CD8-positive, alpha-beta memory T cell (primary cell): ENCODE results near the gene RTN3. TPM values are rescaled to one million over a fixed set of nuclear protein-coding genes. Genes with fewer than 3 reads are reported as not detected.
A peak's percentile ranks its signal among the peaks of the same experiment; 100 is the strongest.

Experiments
- CTCF ChIA-PET: fragments of 350-600 bp; sonication (Branson Sonifier 250); formaldehyde crosslinking; loops from one replicate; lab custom pipeline; 2021; ENCODE audit warnings: antibody characterized with exemption; lab: Charles Lee
- POLR2A ChIA-PET: fragments of 350-600 bp; sonication (Branson Sonifier 250); formaldehyde crosslinking; loops from one replicate; lab custom pipeline; 2021; ENCODE audit warnings: antibody characterized with exemption; lab: Charles Lee
- DNase-seq, 5 donors: peaks; one replicate each; pipeline versions ENCODE4 v3.0.0 to v3.0.0-alpha.2; 2020 to 2022; ENCODE audit warnings: mixed read lengths in 1 of 5
- H3K27ac ChIP-seq: one replicate; pipeline ENCODE4 v1.7.0; 2013; ENCODE audit warnings: low read depth, mild to moderate bottlenecking, low read length, moderate library complexity
- H3K27me3 ChIP-seq: 2 replicates; pipeline ENCODE4 v1.7.0; 2013; ENCODE audit warnings: low read length, mild to moderate bottlenecking; ENCODE audit not compliant: insufficient read depth, poor library complexity, severe bottlenecking
- H3K36me3 ChIP-seq: 2 replicates; pipeline ENCODE4 v1.7.0; 2013; ENCODE audit warnings: mild to moderate bottlenecking, low read length, moderate library complexity; ENCODE audit not compliant: insufficient read depth
- H3K4me1 ChIP-seq: 2 replicates; pipeline ENCODE4 v1.7.0; 2013; ENCODE audit warnings: mild to moderate bottlenecking, low read length, moderate library complexity; ENCODE audit not compliant: insufficient read depth
- H3K4me3 ChIP-seq: 2 replicates; pipeline ENCODE4 v1.7.0; 2013; ENCODE audit warnings: mild to moderate bottlenecking, low read length
- H3K9me3 ChIP-seq: 2 replicates; pipeline ENCODE4 v1.7.0; 2013; ENCODE audit warnings: mild to moderate bottlenecking, low read length
- H3K27ac Mint-ChIP-seq, 8 donors: one replicate each; pipeline ENCODE4 v1.8.0; 2020 to 2021; ENCODE audit warnings: mixed read lengths in 8 of 8, mild to moderate bottlenecking in 6 of 8, inconsistent platforms in 3 of 8, moderate library complexity in 3 of 8
- H3K27me3 Mint-ChIP-seq, 2 donors: one replicate each; pipeline ENCODE4 v1.8.0; 2020 to 2021; ENCODE audit warnings: mixed read lengths in 2 of 2, mild to moderate bottlenecking in 1 of 2, moderate library complexity in 1 of 2
- H3K36me3 Mint-ChIP-seq, 3 donors: one replicate each; pipeline ENCODE4 v1.8.0; 2020 to 2021; ENCODE audit warnings: mixed read lengths in 3 of 3, inconsistent platforms in 1 of 3, mild to moderate bottlenecking in 1 of 3
- H3K4me1 Mint-ChIP-seq, 3 donors: one replicate each; pipeline ENCODE4 v1.8.0; 2020 to 2021; ENCODE audit warnings: mixed read lengths in 3 of 3, inconsistent platforms in 1 of 3, mild to moderate bottlenecking in 1 of 3
- H3K4me3 Mint-ChIP-seq, 7 donors: one replicate each; pipeline ENCODE4 v1.8.0; 2020 to 2021; ENCODE audit warnings: mixed read lengths in 7 of 7, mild to moderate bottlenecking in 6 of 7, moderate library complexity in 4 of 7, inconsistent platforms in 2 of 7
- H3K9me3 Mint-ChIP-seq, 5 donors: one replicate each; pipeline ENCODE4 v1.8.0; 2020 to 2022; ENCODE audit warnings: mixed read lengths in 5 of 5, mild to moderate bottlenecking in 3 of 5, moderate library complexity in 2 of 5, inconsistent platforms in 1 of 5
- polyA plus RNA-seq: library from polyadenylated mRNA; unstranded; fragments of 300-500 nt; fragmentation: Illumina TruSeq; gene quantifications from one replicate; pipeline ENCODE4 v1.2.3, GENCODE V29; 2021
- total RNA-seq, 2 experiments: library from RNA; stranded (reverse); gene quantifications; one replicate each; pipeline ENCODE4 v1.2.3, GENCODE V29; 2021

The RTN3 gene
- total and polyA plus RNA-seq, 3 experiments from 2014 or later: 46.5 to 48.5 (median 48.4) TPM

DNA sequence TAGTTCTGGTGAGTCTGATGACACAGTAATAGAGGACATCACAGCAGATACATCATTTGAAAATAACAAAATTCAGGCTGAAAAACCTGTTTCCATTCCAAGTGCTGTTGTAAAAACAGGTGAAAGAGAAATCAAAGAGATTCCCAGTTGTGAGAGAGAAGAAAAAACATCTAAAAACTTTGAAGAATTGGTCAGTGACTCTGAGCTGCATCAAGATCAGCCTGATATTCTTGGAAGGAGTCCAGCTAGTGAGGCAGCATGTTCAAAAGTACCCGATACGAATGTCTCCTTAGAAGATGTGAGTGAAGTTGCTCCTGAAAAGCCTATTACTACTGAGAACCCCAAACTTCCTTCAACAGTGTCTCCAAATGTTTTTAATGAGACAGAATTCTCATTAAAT is 38.7 kb downstream of the RTN3 start:
- Histone ChIP-seq H3K27ac (no peak overlapping the region), H3K27me3 (no peaks in the 10 kb centered on the region), H3K9me3 (no peaks in the 10 kb centered on the region), H3K4me3 (no peak overlapping the region), H3K36me3 (no peaks in the 10 kb centered on the region), H3K4me1 (no peaks in the 10 kb centered on the region)
- Mint-ChIP-seq H3K36me3 (peaks cover 0 to 7% (median 6%) of the 10 kb centered on the region in 3 donors), H3K27me3 (no peaks in the 10 kb centered on the region), H3K9me3 (no peaks in the 10 kb centered on the region), H3K27ac (no peak overlapping the region), H3K4me1 (peaks cover 4 to 12% (median 8%) of the 10 kb centered on the region in 3 donors), H3K4me3 (no peak overlapping the region)
- ChIA-PET CTCF (no interaction called here), POLR2A (no interaction called here)
- no peak for DNase-seq

DNA sequence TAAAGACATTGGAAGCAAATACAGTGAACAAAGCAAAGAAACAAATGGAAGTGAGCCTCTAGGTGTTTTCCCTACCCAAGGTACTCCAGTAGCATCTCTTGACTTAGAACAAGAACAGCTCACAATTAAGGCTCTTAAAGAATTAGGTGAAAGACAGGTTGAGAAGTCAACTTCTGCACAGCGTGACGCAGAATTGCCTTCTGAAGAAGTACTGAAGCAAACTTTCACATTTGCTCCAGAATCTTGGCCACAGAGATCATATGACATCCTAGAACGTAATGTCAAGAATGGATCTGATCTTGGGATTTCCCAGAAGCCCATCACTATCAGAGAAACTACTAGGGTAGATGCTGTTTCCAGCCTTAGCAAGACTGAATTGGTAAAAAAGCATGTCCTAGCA is 39.3 kb downstream of the RTN3 start:
- Histone ChIP-seq H3K36me3 (no peaks in the 10 kb centered on the region), H3K27me3 (no peaks in the 10 kb centered on the region), H3K9me3 (no peaks in the 10 kb centered on the region), H3K4me3 (no peak overlapping the region), H3K4me1 (no peaks in the 10 kb centered on the region), H3K27ac (no peak overlapping the region)
- peaks cover 4 to 12% (median 8%) of the 10 kb centered on the region in 3 donors for H3K4me1 Mint-ChIP-seq
- no peaks in the 10 kb centered on the region for H3K9me3 Mint-ChIP-seq
- peaks cover 0 to 6% (median 6%) of the 10 kb centered on the region in 3 donors for H3K36me3 Mint-ChIP-seq
- ChIA-PET POLR2A (no interaction called here), CTCF (no interaction called here)
- no peak overlapping the region for H3K27ac Mint-ChIP-seq
- no peak for DNase-seq
- no peaks in the 10 kb centered on the region for H3K27me3 Mint-ChIP-seq
- H3K4me3 Mint-ChIP-seq: no peak overlapping the region

DNA sequence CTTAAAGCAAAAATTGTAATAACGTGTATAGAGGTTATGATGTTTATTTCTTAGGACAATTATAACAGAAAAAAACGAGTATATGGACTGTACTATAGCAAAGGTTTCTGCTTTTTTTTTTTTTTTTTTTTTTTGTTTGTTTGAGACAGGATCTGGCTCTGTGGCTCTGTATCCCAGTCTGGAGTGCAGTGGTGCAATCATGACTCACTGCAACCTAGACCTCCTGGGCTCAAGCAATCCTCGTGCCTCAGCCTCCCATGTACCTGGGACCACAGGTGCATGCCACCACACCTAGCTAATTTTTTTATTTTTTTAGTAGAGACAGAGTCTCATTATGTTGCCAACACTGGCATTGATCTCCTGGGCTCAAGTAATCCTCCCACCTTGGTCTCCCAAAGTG is 48.0 kb downstream of the RTN3 start:
- Histone ChIP-seq H3K9me3 (no peaks in the 10 kb centered on the region), H3K27me3 (no peaks in the 10 kb centered on the region), H3K27ac (no peak overlapping the region), H3K4me1 (no peaks in the 10 kb centered on the region), H3K36me3 (no peaks in the 10 kb centered on the region), H3K4me3 (no peak overlapping the region)
- no peaks in the 10 kb centered on the region for H3K9me3 Mint-ChIP-seq
- POLR2A ChIA-PET: no interaction called here
- no peak for DNase-seq
- no peaks in the 10 kb centered on the region for H3K27me3 Mint-ChIP-seq
- H3K4me3 Mint-ChIP-seq: no peak overlapping the region
- CTCF ChIA-PET: interaction anchor here (1.3 to 1.9 kb wide), 2 partner anchors 9 kb away, joined by 4 to 7 read pairs; no protein-coding TSS in a partner anchor
- no peaks in the 10 kb centered on the region for H3K36me3 Mint-ChIP-seq
- H3K27ac Mint-ChIP-seq: no peak overlapping the region
- H3K4me1 Mint-ChIP-seq: peaks cover 0 to 7% (median 0%) of the 10 kb centered on the region in 3 donors

DNA sequence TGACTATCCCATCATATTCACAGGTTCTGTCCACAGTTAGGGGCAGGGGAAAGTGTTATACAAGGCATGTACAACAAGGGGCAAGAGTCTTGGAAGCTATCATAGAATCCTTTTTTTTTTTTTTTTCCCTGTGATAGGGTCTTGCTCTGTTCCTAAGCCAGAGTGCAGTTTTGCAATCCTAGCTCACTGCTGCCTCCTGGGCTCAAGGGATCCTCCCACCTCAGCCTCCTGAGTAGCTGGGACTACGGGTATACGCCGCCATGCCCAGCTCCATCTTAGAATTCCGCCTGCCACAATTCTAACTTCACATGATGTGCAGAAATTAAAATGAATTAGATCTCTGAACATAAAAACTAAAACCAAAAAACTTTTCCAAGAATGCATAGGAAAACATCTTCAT is 55.6 kb downstream of the RTN3 start:
- Histone ChIP-seq H3K4me1 (no peaks in the 10 kb centered on the region), H3K4me3 (no peak overlapping the region), H3K36me3 (no peaks in the 10 kb centered on the region), H3K9me3 (no peaks in the 10 kb centered on the region), H3K27ac (no peak overlapping the region), H3K27me3 (no peaks in the 10 kb centered on the region)
- no peak overlapping the region for H3K4me3 Mint-ChIP-seq
- peaks cover 2 to 4% (median 3%) of the 10 kb centered on the region in 3 donors for H3K4me1 Mint-ChIP-seq
- CTCF ChIA-PET: interaction anchor here (0.9 to 1.7 kb wide), 4 partner anchors 9 to 78 kb away, joined by 3 to 4 read pairs (median 3); no protein-coding TSS in a partner anchor
- DNase-seq: no peak
- no peaks in the 10 kb centered on the region for H3K9me3 Mint-ChIP-seq
- POLR2A ChIA-PET: no interaction called here
- H3K27me3 Mint-ChIP-seq: no peaks in the 10 kb centered on the region
- peak overlapping the region in 2 of 8 donors; percentile 23 to 57 for H3K27ac Mint-ChIP-seq
- no peaks in the 10 kb centered on the region for H3K36me3 Mint-ChIP-seq

DNA sequence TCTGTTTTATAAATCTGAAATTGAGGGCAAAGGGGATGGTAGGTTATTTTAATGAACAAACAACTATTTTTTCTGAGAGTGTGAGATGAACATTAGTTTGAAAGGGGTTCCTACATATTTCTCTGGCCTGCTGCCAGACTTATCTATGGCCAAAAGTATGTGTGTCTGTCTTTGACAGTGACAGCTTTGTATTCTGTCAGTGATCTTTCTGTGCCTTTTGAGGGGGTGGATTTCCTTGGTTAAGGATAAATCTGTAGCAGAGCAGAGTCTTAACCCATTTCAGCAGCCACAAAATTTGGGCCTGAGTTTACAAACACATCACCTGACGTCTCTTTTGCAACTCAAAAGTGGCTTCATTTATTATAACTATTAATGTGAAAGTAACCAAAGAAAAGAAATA is 56.4 kb downstream of the RTN3 start:
- no peak overlapping the region for H3K27ac ChIP-seq
- Mint-ChIP-seq H3K4me1 (peaks cover 2 to 4% (median 3%) of the 10 kb centered on the region in 3 donors), H3K9me3 (no peaks in the 10 kb centered on the region), H3K36me3 (no peaks in the 10 kb centered on the region), H3K27ac (peak overlapping the region in 5 of 8 donors; percentile 6 to 73 (median 48)), H3K27me3 (no peaks in the 10 kb centered on the region), H3K4me3 (no peak overlapping the region)
- H3K27me3 ChIP-seq: no peaks in the 10 kb centered on the region
- ChIA-PET POLR2A (interaction anchor here (0.6 to 1.3 kb wide), 2 partner anchors 13 to 56 kb away, joined by 3 to 5 read pairs; partner anchors contain the start of gene RTN3), CTCF (interaction anchor here (0.8 to 2.5 kb wide), 10 partner anchors 9 to 258 kb away, joined by 3 to 17 read pairs (median 4); no protein-coding TSS in a partner anchor)
- no peaks in the 10 kb centered on the region for H3K4me1 ChIP-seq
- DNase-seq: no peak
- no peaks in the 10 kb centered on the region for H3K36me3 ChIP-seq
- H3K4me3 ChIP-seq: no peak overlapping the region
- H3K9me3 ChIP-seq: no peaks in the 10 kb centered on the region

DNA sequence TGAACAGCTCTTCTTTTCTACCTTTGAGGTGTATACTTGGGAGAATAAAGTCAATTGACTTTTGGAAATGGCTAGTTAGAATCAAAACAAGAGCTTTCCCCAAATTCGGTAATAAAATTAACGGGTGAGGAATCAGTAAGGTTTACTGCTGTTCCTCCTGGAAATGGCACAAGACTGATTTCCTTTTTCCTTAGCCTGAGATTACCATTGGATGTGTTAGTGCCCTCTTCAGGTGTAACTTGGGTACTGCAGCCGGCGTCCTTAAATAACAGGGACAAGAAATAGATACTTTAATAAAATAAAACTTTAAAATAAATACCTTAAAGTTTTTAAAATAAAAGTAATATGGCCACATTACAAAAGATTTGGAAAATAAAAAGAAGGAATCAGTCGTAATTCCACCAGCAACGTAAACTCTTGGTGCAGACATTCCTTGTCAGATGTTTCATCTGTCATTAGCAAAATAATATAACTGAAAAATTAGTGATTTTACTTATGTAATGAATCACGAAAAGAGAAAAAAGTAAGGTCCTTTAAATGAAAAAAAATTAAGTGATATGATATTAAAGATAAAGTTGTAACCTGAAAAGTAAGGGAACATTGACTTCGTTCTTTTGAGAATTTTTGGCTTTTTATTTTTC is 57.5 kb downstream of the RTN3 start:
- H3K4me1 ChIP-seq: no peaks in the 10 kb centered on the region
- H3K27me3 Mint-ChIP-seq: no peaks in the 10 kb centered on the region
- H3K27ac Mint-ChIP-seq: peak overlapping the region in 2 of 8 donors; percentile 51 to 79
- ChIA-PET POLR2A (interaction anchor here (1.3 kb wide), 1 partner anchor 57 kb away, joined by 5 read pairs; the partner anchor contains the start of gene RTN3), CTCF (interaction anchor here (0.7 to 2.5 kb wide), 17 partner anchors 9 to 260 kb away, joined by 3 to 17 read pairs (median 4); partner anchors contain the start of gene ATL3)
- no peak overlapping the region for H3K4me3 ChIP-seq
- no peaks in the 10 kb centered on the region for H3K36me3 ChIP-seq
- H3K9me3 Mint-ChIP-seq: no peaks in the 10 kb centered on the region
- peak; percentile 28 to 75 (median 47) for DNase-seq
- H3K9me3 ChIP-seq: no peaks in the 10 kb centered on the region
- no peaks in the 10 kb centered on the region for H3K36me3 Mint-ChIP-seq
- H3K27me3 ChIP-seq: no peaks in the 10 kb centered on the region
- peaks cover 2 to 4% (median 3%) of the 10 kb centered on the region in 3 donors for H3K4me1 Mint-ChIP-seq
- H3K27ac ChIP-seq: no peak overlapping the region
- H3K4me3 Mint-ChIP-seq: no peak overlapping the region

DNA sequence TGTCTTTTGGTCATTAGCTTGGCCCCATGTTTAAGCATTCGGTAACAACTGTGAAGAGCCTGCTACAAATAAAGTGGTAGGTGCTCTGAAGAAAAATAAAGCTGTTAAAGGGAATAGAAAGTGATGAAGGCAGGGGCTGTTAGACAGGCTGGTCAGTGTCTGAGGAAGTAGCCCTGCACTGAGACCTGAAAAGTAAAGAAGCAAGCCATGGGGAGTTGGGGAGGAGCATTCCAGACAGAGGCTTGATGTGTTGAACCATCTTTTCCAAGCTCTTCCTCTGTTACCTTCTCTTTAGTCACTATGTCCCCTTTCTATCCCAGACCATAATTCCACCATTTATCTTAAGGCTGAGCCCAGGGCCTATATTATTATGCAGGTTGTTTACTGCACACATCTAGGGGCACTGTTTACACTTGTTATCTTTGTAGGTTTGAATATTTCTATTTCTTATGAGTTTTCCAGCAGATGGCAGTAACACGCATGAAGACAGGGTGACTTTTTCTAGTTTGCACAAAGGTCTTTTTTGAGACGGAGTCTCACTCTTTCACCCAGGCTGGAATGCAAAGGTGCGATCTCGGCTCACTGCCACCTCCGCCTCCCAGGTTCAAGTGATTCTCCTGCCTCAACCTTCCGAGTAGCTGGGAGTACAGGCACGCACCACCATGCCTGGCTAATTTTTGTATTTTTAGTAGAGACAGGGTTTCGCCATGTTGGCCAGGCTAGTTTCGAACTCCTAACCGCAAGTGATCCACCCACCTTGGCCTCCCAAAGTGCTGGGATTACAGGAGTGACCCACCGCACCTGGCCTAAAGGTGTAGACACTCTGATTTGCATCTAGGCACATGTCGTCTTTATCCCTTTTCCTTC is 64.2 kb downstream of the RTN3 start:
- Histone ChIP-seq H3K27ac (no peak overlapping the region), H3K36me3 (no peaks in the 10 kb centered on the region), H3K4me3 (no peak overlapping the region), H3K4me1 (no peaks in the 10 kb centered on the region), H3K9me3 (no peaks in the 10 kb centered on the region), H3K27me3 (no peaks in the 10 kb centered on the region)
- Mint-ChIP-seq H3K27ac (no peak overlapping the region), H3K4me3 (no peak overlapping the region), H3K36me3 (peaks cover 0 to 23% (median 2%) of the 10 kb centered on the region in 3 donors), H3K9me3 (no peaks in the 10 kb centered on the region), H3K27me3 (no peaks in the 10 kb centered on the region), H3K4me1 (peaks cover 0 to 9% (median 2%) of the 10 kb centered on the region in 3 donors)
- DNase-seq: no peak
- ChIA-PET POLR2A (no interaction called here), CTCF (interaction anchor here (1.0 to 1.5 kb wide), 2 partner anchors 9 to 11 kb away, joined by 3 read pairs; no protein-coding TSS in a partner anchor)
